Lung microvascular endothelial cell (primary cell): Measurements from ENCODE around the gene CYBA. TPM values are rescaled to one million over a fixed set of nuclear protein-coding genes. Genes with fewer than 3 reads are reported as not detected.
"Not testable (repeated sequence)": the region's sequence is repeated elsewhere in the genome, so short reads cannot be mapped to it uniquely, and the experiment has no call there.

Experiments used
- DNase-seq, 2 donors: peaks; one replicate each; pipeline versions ENCODE4 v3.0.0 to v3.0.0-alpha.2; 2010; ENCODE audit warnings: low read depth in 2 of 2
- total RNA-seq: library from RNA; depleted of rRNA; stranded (reverse); fragments of >200 nt; gene quantifications from 2 replicates; pipeline ENCODE4 v1.2.1, GENCODE V29; 2014

The CYBA gene
- total RNA-seq, 1 donor from 2014 or later = 458 TPM

DNA sequence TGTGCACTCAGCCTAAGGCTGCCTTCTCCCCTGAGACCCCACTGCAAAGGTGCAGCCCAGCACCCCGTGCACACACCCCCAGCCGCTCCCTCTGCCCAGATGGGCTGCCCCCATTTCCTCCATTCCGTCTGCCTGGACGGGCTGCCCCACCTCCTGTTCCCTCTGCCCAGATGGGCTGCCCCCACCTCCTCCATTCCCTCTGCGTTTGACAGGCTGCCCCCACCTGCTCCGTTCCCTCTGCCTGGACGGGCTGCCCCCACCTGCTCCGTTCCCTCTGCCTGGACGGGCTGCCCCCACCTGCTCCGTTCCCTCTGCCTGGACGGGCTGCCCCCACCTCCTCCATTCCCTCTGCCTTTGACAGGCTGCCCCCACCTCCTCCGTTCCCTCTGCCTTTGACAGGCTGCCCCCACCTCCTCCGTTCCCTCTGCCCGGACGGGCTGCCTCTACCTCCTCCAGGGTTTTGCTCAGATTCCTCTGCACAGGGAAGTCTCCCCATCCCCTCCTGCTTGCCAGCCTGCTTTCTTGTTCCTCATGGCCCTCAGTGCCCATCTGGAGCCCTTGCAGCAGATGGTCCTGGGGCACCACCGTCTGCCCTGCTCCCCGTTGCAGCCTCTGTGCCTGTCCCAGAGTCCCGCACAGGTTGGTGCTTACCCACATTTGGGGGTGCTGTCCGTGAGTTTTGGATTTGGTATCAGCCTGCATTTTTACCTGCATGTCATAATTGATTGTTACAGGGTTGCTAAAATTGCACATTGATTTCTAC, 35.9 kb downstream of the CYBA start:
- no peak for DNase-seq

DNA sequence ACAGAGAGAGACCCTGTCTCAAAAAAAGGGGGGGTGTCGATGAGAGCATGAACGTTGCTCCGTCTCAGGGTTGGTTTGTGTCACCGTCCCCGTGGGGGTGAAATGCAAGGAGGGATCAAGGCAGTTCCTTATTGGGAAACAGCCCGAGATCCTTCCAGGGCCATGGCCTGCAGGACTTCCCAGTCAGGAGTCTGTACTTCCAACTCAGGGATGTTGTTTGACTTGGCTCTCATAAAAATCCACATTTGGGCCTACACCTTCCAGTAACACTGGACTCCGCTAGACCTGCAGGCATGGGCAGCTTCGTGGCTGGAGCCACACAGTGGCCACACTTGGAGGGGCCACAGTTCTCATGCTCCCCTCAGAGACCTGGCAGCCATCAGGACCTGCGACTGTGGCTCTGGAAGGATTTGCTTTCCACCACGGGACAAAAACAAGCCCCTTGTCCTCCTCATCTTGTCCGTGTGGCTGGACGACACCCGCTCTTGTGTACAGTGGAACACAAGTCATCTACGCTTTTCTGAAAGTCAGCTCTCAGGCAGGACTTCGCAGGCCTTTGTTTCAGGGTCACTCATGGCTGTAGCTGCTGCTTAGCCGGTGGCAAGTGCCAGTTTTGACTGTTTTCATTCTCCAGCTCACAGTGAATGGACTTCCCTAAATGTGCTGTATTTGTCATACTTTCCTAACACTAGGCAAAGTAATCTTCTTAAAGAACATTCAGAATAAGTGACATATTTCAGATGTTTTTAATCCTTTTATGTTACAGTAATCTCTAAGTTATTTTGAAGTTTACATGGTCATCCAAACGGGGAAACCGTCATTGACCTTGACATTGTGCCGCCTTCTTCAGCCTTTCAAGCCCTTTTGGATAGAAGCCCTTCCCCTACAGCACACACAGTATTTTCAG, 36.7 kb downstream of the CYBA start:
- DNase-seq = no peak

DNA sequence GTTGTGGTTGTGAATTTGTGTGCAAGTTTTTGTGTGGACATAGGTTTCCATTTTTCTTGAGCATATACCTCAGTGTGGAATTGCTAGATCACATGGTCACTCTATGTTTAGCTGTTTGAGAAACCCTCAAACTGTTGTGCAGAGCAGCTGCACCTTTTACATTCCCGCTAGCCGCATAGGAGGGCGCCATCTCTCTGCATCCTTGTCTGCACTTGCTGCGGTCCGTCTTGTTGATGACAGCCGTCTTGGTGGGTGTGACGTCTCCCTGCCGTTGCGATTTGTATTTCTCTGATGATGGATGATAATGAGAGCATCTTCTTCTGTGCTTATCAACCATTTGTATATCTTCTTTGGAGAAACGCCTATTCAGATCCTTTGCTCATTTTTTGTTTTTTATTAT, 37.6 kb downstream of the CYBA start:
- no peak for DNase-seq

DNA sequence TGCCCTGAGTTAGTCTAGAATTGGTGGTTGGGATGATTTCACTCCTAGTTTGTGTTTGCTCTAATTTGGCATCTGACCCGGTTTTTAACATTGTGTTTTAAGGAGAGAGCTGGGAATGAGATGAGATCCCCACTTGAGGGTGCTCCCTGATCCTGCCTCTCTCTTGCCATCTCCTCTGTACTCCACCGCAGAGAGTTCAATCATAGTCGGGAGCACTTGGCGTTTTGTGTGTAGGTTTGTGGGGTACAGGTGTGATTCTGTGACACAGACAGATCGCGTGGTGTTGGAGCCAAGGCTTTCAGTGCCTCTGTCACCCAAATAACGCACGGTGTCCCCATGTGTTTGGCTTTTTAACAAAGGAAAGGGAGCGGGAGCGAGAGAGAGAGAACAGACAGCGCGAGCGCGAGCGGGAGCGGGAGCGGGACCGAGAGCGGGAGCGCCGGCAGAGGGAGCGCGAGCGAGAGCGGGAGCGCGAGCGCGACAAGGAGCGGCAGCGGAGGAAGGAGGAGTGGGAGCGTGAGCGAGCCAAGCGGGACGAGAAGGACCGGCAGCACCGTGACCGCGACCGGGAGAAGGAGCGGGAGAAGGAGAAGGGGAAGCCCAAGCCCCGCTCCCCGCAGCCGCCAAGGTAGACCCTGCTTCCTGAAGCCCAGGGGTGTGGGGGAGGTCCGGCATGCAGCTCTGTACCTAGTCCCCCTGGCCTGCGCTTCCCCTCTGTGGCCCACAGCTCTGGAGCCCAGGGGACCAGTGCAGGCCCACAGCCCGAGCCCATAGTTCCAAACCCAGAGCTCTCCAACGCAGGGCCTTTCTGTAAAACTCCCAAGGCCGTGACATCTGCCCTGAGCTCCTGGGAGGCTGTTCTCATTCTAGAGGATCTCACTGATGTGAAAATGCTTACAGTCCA, 39.7 kb downstream of the CYBA start:
- no peak for DNase-seq

DNA sequence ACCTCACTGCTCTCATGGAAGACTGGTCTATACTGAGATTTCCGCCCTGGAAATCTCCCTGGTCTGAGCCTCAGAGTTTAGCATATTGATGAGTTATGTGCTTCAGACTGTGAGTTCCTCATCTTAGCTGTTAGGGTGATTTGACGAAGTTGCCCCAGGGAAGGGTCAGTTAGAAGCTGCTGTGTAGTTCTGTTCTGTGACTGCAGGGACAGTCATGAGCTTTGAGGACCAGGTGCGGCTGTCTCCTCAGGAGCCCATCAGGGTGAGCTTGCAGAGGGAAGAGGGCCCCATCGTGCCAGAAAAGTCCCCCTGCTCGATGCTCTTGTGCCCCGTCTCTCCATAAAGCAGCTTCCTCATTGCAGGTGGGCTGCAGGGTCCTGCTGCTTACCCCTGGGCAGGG, 40.8 kb downstream of the CYBA start:
- DNase-seq = no peak

DNA sequence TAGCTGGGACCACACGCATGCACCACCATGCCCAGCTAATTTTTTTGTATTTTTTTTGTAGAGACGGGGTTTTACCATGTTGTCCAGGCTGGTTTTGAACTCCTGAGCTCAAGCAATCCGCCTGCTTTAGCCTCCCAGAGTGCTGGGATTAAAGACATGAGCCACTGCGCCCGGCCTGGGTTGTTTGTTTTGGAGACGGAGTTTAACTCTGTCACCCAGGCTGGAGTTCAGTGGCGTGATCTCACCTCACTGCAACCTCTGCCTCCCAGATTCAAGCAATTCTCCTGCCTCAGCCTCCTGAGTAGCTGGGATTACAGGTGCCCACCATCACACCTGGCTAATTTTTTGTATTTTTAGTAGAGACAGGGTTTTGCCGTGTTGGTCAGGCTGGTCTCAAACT, 41.4 kb downstream of the CYBA start:
- not testable (repeated sequence) for DNase-seq

DNA sequence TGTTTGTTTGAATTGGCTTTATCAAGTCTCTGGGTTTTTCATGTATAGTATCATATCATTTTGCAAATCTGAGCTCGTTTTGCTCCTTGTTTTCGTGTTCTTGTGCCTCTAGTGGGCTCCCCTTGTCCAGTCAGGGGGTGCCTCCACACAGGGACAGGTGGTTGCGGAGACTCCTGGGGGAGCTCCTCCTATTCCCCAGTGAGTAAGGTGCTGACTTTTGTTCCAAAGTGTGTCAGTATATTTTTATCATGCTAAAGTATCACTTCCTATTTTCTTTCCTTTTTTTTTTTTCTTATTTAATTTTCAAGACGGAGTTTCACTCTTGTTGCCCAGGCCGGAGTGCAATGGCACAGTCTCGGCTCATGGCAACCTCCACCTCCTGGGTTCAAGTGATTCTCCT, 42.8 kb downstream of the CYBA start:
- no peak for DNase-seq

DNA sequence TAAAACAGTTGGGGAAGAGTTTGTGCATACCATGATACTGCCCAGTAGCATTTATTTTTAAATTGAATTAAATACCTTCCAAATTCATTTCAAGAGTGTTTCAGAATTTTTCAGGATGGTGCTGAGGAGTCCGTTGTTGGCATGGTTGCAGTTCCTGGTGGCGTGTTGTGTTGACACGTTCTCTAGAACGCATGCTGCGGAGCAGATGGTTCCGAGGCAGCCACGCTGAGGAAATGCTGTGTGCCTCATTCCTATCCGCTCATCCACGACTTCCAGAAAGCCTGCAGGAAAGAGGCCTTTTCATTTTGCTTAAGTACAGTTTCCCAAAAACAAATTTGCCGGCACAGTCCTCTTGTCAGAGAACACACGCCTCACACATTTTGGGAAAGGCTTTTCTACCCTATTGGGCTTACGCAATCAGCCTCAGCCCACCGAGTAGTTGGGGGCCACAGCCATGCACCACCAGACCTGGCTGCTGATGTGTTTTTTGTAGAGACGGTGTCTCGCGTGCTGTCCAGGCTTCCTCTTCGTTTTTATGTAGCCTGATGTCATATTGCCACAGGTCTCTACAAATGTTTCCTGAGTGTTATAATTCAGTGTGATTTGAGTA, 44.6 kb downstream of the CYBA start:
- DNase-seq = no peak

DNA sequence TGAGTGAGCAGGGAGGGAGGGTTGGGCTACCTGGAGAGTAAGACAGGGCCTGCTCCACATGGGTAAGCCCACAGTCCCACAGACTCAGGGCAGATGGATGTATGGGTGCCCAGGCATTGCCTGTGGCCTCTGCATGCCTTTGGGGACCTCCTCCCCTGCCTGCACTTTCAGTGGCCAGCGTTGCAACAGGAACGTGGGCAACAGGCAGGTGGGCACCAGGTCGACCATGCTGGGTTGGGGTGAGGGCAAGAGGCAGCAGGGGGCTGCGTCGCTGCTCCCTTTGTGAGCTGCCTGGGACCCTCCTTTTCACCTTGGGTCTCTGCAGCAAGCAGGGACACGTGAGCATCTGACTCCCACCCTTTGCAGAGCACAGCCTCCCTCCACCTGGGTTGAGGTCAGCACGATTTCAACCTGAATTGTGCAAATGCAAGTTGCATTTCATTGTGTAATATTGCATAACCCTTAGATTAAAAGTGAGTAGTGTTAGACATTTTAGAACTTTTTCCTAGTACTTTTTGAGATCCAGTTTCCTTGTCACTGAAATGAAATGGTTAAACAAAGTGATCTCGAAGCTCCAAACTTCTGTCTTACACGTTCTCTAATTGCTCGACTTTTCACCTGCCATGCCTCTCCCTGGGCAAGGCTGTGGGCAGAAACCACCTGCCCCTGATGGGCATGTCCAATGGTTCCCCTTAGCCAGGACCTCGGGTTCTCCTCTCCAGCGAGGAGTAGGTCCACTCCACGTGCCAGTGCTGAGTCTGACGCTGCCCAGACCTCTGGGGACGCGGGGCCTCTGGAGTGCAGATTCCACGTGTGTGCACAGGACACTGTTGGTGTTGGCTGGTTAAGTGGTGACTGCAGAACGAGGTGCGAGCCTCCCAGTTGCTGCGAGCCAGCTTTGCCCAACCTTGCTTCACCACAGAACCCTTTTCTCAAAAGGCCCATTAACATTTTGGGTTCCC, 45.4 kb downstream of the CYBA start:
- no peak for DNase-seq

DNA sequence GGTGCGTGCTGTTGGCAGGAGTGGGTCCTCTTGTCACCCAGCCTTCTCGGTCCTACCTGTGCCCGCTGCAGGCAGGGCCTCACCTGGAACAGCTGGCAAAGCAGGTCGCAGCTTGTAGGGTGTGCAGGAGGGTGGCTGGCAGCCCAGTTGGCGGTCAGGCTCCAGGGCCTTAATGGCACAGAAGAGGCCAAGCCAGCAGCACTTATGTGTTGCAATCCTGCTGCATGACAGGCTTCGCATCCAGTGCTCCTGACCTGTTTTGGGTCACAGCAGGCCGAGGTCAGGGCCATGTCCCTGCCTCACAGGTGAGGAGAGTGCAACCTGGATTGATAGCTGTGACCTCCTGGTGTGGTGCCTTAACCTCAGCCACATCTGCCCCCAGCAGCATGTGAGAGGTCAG, 48.8 kb downstream of the CYBA start:
- no peak for DNase-seq

DNA sequence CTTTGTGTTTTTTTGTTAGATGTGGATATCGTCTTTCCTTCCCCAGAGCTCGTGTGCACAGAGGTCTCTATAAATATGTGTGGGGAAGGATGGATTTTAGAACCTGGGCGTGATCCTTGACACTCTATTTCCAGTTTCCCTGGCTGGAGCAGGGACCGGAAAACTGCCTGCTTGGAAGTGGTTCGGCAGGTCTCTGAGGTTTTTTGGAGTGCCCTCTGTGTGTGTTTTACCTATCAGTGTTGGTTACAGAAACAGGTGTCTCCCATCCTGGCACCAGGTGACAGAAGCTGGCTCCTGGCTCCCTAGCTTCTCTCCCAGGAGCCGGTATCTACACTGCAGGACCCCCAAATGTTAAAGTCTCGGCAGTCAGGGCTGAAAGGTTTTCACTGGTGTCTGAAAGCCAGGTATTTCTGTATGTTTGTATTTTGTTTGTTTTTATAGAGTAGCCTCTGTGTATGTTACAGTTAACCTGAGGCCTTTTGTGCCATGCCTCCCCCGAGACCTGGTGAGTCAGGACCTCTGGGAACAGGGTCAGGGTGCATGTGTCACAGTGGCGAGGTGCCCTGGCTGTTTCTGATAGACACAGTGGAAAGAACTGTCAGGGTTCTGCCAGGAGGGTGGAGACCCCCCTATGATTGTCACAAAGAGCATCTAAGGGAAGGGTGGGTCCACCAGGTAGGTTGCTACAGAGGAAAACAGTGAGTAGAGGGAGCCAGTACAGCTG, 49.4 kb downstream of the CYBA start:
- no peak for DNase-seq

DNA sequence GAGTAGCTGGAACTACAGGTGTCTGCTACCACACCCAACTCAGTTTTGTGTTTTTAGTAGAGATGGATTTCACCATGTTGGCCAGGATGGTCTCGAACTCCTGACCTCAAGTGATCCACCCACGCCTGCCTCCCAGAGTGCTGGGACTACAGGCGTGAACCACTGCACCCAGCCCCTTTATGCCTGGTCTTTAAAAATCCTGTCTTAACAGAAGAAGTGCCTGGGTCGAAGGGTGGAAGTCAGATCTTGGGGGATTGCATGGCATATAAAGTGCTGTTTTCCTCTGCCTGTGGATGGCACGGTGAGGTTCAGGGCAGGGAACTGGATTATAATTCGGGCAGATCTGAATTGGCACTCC, 50.3 kb downstream of the CYBA start:
- DNase-seq = no peak

DNA sequence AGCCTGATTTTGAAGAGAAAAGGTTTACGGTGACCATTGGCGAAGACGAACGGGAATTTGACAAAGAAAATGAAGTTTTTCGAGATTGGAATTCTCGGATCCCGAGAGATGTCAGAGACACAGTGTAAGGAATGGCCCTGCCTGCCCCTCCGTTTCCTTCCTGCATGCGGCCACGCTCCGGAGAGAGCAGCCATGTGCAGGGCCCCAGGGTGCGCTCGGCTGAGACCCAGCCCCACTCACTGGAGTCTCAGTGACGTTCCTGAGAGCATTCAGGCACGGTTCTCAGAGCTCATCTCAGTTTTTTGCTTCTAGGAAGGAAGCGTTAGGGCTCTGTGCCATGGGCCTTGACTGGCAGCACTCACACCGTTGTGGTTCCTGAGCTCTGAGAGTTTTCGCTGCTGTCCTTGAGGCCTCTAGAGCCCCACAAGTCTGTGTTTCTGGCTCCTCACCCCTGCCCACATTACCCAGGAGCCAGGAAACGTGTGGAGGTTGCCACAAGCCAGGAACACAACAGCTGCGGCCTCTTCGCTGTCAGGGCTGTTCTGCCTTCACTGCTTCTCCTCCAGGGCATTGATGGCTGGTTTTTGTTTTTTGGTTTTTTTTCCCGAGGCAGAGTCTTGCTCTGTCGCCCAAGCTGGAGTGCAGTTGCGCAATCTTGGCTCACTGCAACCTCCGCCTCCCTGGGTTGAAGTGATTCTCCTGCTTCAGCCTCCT, 50.9 kb downstream of the CYBA start:
- DNase-seq = no peak

DNA sequence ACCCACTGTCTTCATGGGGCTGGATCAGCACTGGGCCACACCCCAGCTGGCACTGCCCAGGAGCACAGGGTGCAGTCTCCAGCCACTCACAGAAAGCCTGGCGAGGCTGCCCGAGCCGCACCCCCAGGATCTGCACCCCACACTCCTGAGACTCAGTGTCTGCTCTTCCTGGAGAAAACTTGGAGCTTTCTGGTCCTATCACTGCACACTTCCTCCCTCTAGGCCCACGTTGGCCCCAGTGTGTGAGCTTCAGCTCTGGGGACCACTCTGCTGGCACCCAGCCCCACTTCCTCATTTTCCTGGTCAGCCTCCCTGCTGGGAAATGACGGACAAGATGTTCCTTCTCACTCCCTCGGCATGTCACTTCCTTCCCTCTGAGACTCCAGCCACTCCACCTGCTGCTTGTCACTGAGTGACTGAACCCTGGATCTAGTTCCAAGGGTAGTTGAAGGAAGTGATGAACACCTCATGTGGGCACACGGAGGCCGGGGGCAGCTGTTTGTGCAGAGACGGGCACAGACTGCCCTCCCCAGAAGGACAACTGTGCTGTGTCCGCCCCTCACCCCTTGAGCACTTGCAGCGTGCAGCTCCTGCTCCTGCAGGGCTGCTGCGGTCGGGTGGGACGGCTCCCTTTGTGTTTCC, 51.6 kb downstream of the CYBA start:
- DNase-seq = peak in 1 of 2 donors; percentile 67

DNA sequence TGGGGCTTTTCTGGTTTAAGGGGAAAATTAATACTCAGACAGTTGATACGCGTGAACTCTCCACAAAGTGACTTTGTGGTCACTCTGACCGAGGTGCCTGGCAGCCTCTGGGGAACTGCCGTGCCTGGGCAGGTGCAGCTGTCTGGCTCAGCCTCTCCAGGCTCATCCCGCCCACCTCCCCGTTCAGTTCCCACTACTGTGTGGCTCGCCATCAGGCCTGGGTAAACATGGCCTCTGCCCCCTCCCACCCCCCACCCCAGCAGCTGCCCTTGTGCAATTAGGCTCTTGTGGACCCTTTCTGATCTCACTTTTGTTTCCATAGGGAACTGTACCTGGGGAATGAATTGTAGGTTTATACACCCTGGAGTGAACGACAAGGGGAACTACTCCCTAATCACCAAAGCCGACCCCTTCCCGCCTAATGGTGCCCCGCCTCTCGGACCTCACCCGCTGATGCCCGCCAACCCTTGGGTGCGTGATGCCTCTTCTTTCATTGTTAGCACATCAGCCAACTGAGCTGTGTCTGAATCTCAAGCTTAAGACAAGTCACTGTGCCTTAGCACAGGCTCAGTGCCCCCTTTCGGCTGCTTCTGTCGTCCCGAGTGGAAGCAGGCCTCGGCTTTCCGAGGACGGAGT, 52.9 kb downstream of the CYBA start:
- no peak for DNase-seq

DNA sequence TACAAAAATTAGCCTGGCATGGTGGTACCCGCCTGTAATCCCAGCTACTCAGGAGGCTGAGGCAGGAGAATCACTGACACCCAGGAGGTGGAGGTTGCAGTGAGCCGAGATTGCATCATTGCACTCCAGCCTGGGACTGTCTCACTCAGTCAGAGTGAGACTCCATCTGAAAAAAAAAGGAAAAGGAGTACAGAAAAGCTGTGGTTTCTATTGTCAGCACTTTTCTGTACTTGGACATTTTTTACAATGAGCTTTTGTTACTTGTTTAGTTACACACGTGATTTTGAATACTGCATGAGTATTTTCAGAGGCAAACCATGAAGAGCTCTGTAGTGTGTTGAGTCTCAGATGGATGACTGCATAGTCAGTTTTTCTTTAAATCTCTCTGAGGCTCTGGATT, 54.4 kb downstream of the CYBA start:
- no peak for DNase-seq

DNA sequence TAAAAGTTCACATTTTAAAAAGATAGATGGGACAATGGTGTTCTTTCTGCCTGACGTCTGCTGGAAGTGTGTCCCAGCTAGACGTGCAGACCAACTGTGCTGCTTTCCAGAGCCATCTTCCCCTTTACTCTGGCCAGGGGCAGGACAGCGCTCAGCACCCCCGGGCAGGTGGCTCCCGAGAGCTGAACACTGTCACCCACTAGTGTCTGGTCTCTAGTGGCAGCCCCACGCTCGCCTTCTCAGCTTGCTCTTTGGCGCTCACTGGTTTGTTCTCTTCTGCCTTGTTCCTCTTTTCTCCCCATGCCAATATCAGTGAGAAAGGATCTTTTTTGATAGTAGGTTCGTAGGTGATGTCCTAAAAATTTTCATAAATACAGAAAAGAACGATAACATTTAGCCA, 54.9 kb downstream of the CYBA start:
- DNase-seq = no peak

DNA sequence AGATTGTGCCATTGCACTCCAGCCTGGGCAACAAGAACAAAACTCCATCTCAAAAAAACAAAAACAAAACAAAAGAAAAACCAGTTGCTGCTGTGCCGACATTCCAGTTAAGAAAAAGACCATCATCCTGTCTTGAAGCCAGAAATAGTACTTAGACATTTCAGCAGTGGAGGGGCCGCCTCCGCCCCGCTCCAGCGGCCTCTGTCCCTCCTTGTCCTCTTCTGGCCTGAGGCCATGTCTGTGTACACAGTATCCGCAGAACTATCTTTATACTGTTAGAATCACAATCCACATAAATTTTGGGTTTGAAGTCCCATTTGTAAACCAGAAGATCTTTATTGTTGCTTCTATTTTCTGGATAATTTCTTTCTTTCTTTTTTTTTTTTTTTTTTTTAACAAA, 55.8 kb downstream of the CYBA start:
- DNase-seq = no peak
